Mucosa of descending colon (tissue), 3 donors: Measurements from ENCODE around the gene NHEJ1. TPM values are rescaled to one million over a fixed set of nuclear protein-coding genes. Genes with fewer than 3 reads are reported as not detected.
A peak's percentile ranks its signal among the peaks of the same experiment; 100 is the strongest.

Source experiments
- ATAC-seq: fragments of 200-7000 bp; cut with Tn5 transposase; one replicate; pipeline ENCODE4 v1.9.1; 2020; ENCODE audit warnings: mild to moderate bottlenecking, moderate library complexity
- DNase-seq, 3 donors: peaks; one replicate each; pipeline ENCODE4 v3.0.0-alpha.2; 2020
- H3K36me3 ChIP-seq: fragments of 200-600 bp; one replicate; pipeline ENCODE4 v1.8.0; 2021; ENCODE audit warnings: low read depth, mild to moderate bottlenecking
- H3K4me1 ChIP-seq: fragments of 200-600 bp; one replicate; pipeline ENCODE4 v1.8.0; 2021; ENCODE audit warnings: low read depth, mild to moderate bottlenecking
- H3K4me3 ChIP-seq: fragments of 200-600 bp; one replicate; pipeline ENCODE4 v1.8.0; 2021; ENCODE audit warnings: mild to moderate bottlenecking
- H3K9me3 ChIP-seq: fragments of 200-600 bp; one replicate; pipeline ENCODE4 v1.8.0; 2021; ENCODE audit warnings: mild to moderate bottlenecking
- intact Hi-C, 2 donors: fragments of 100-400 bp; cut with DNase I in 1 of 2; cut with micrococcal nuclease in 1 of 2; formaldehyde crosslinking; loops; one replicate each; pipeline versions ENCODE4 v1.11.0 to v1.11.1; 2022; cut with DNase I, micrococcal nuclease
- total RNA-seq, 3 donors: library from RNA; stranded (reverse); fragmentation: NEBNext Ultra II Directional in 2 of 3; extraction: Animal tissue kit (Norgen Biotek cat#: 25700) in 2 of 3; gene quantifications; one replicate each; pipeline versions ENCODE4 v1.2.1 to v1.2.4, GENCODE V29; 2021 to 2023
- TF ChIP-seq, protein P1 (sequence below): fragments of 200-600 bp; IDR thresholded peaks from one replicate; pipeline ENCODE4 v1.8.0; 2022; ENCODE audit warnings: antibody characterized with exemption, mild to moderate bottlenecking
- donor health status: DM: no; HTN: no; CAD: no; lungs with moderate emphysema.
- donor health status: DM: no; HTN: no; CAD: no.
- donor health status: DM: no; HTN: yes; CAD: no.

Gene NHEJ1
- total RNA-seq, 3 donors from 2014 or later, result 31.9 to 63.6 (median 41.7) TPM

DNA sequence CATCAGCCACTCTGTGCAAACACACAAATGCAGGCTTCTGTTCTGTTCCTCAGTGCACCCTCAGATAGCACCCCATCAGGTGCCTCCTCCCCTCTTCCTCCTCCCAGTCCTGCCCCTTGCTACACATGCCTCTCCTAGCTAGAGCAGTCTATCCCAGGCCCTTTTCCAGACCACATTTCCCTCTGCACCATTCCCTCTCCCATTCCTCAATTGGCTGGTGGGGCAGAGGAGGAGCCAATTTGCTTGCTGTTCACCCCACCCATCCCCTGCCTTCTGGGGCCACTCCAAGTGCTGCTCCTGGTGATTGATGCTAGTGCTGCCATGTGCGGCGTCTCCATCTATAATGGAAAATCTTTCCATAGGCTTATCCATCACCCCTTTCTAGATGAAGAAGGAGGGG, 124.7 kb downstream of the NHEJ1 start:
- no peaks in the 10 kb centered on the region for H3K36me3 ChIP-seq
- TF ChIP-seq, protein P1, sequence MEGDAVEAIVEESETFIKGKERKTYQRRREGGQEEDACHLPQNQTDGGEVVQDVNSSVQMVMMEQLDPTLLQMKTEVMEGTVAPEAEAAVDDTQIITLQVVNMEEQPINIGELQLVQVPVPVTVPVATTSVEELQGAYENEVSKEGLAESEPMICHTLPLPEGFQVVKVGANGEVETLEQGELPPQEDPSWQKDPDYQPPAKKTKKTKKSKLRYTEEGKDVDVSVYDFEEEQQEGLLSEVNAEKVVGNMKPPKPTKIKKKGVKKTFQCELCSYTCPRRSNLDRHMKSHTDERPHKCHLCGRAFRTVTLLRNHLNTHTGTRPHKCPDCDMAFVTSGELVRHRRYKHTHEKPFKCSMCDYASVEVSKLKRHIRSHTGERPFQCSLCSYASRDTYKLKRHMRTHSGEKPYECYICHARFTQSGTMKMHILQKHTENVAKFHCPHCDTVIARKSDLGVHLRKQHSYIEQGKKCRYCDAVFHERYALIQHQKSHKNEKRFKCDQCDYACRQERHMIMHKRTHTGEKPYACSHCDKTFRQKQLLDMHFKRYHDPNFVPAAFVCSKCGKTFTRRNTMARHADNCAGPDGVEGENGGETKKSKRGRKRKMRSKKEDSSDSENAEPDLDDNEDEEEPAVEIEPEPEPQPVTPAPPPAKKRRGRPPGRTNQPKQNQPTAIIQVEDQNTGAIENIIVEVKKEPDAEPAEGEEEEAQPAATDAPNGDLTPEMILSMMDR, result no peak
- no peaks in the 10 kb centered on the region for H3K9me3 ChIP-seq
- no peaks in the 10 kb centered on the region for H3K4me1 ChIP-seq
- ATAC-seq (no peak), DNase-seq (no peak)
- no peak overlapping the region for H3K4me3 ChIP-seq
- intact Hi-C loops, result loop anchor here in 1 of 2 donors (10.0 kb wide), 1 partner anchor 119 kb away; no protein-coding TSS in a partner anchor

GRCh38 chr2:219034823-219035222, 125.8 kb downstream of the NHEJ1 start:
- no peak for ATAC-seq
- Histone ChIP-seq H3K4me3 (no peak overlapping the region), H3K9me3 (no peaks in the 10 kb centered on the region), H3K4me1 (no peaks in the 10 kb centered on the region), H3K36me3 (no peaks in the 10 kb centered on the region)
- DNase-seq, result no peak
- intact Hi-C loops, result loop anchor here in 1 of 2 donors (10.0 kb wide), 1 partner anchor 120 kb away; no protein-coding TSS in a partner anchor
- TF ChIP-seq, protein P1, result no peak

- DNase-seq, result no peak
- intact Hi-C loops, result loop anchor here in 1 of 2 donors (10.0 kb wide), 1 partner anchor 123 kb away; no protein-coding TSS in a partner anchor
- Histone ChIP-seq H3K4me3 (no peak overlapping the region), H3K9me3 (no peaks in the 10 kb centered on the region), H3K36me3 (no peaks in the 10 kb centered on the region), H3K4me1 (no peaks in the 10 kb centered on the region)
- ATAC-seq, result no peak
- TF ChIP-seq, protein P1, result no peak
Observed at GRCh38 chr2:219032051-219032745, 128.4 kb downstream of the NHEJ1 start.

DNA sequence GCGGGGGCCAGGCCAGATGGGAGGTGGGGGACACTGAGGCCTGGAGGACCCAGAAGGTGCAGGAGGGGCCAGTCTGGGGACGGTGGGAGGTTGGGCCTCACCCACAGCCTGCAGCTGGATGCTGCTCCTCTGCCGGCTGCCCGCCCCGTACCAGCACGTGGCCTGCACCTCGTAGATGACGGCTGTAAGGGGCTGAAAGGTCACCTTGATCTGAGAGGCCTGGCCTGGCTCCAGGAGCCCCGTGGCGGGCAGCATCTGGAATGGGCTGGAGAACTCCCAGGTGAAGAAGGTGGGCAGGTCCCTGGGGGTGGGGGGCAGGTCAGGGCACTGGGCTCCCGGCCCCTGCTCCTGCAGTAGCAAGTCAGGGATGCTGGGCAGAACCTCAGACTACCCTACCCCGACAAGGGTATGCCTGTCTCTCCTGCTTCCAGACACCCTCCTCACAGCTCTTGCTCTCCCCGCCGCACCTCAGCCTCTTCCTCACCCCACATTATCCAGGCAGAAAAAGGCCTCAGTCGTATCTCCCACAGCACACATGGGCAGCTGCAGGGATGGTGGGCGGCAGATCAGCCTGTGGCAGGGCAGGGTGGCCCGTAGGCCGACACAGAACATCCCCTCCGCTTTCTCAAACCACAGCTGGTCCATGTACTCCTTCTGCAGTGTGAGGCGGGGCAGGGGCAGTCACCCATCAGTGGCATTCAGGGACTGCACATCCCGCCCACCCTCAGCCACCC, 129.4 kb downstream of the NHEJ1 start:
- ATAC-seq, result no peak
- TF ChIP-seq, protein P1, result no peak

GRCh38 chr2:219030177-219030940, 130.3 kb downstream of the NHEJ1 start:
- intact Hi-C loops, result loop anchor here in 1 of 2 donors (10.0 kb wide), 1 partner anchor 124 kb away; no protein-coding TSS in a partner anchor
- ATAC-seq, result peak; percentile 5
- TF ChIP-seq, protein P1, result no peak
- DNase-seq, result no peak
- H3K9me3 ChIP-seq, result no peaks in the 10 kb centered on the region
- no peaks in the 10 kb centered on the region for H3K4me1 ChIP-seq
- no peaks in the 10 kb centered on the region for H3K36me3 ChIP-seq
- H3K4me3 ChIP-seq, result no peak overlapping the region

More for the DNA sequence above, 129.4 kb downstream of the NHEJ1 start:
- H3K36me3 ChIP-seq, result no peaks in the 10 kb centered on the region
- no peak for DNase-seq
- no peaks in the 10 kb centered on the region for H3K4me1 ChIP-seq
- no peak overlapping the region for H3K4me3 ChIP-seq
- no peaks in the 10 kb centered on the region for H3K9me3 ChIP-seq
- intact Hi-C loops, result loop anchor here in 1 of 2 donors (10.0 kb wide), 1 partner anchor 124 kb away; no protein-coding TSS in a partner anchor
